Erythroblast (primary cell): ENCODE measurements around the gene ARMCX5.

Experiments used
- DNase-seq, 2 experiments: peaks; one replicate each; lab custom pipeline; 2025; lab: John Stamatoyannopoulos, UW
- GATA1 ChIP-seq: IDR thresholded peaks from 2 replicates; pipeline ENCODE4 v1.6.1; 2011; ENCODE audit warnings: low read depth, mild to moderate bottlenecking, control low read depth, low read length, moderate library complexity
- POLR2A ChIP-seq: IDR thresholded peaks from 2 replicates; pipeline ENCODE4 v1.6.1; 2011; ENCODE audit warnings: mild to moderate bottlenecking, low read length

Gene ARMCX5

DNA sequence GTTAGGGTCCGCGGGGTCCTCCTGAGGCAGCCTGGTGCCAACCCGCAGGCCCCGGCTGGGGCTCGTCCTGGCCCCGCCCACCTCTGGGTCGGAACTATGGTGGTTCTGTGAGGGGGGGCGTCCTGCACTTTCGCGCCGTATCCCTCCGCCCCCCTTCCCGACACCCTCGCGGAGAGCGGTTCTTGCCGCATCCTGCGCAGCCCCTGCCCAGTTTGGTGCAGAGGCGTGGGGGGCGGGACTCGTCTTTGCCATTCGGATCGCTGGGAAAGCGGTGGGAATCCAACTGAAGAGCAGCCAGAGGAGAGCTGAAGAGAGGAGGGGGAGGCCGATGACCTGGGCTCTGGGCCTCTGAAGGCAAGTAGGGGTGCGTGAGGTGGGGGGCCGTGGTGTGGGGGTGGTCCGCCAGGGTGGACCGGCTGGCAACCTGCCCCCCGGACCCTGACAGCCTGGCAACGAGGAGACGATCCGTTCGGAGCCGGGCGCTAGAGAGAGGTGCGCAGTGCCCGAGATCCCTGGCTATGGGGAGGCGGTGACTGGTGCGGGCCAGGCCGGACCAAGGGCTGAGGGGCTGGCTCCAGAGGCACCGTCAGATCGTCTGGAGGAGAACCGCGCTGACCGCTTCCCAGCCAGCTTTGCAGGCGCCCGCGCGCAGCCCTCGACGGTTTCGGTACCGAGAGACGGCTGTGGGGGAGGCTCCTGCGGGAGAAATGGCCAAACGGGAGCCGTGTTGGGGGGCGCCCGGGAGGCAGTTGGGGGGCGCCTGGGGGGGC is 52.1 kb downstream of the ARMCX5 start, which contains the start of gene GPRASP1:
Gene GPRASP1 (plus strand): TSS at position 242 of the 770 bp plus-strand sequence. CDS start 2,431 bp downstream, outside the sequence.
- TF ChIP-seq GATA1: no peak
- no peak for TF ChIP-seq POLR2A
- DNase-seq: peak; percentile 31 to 46

DNA sequence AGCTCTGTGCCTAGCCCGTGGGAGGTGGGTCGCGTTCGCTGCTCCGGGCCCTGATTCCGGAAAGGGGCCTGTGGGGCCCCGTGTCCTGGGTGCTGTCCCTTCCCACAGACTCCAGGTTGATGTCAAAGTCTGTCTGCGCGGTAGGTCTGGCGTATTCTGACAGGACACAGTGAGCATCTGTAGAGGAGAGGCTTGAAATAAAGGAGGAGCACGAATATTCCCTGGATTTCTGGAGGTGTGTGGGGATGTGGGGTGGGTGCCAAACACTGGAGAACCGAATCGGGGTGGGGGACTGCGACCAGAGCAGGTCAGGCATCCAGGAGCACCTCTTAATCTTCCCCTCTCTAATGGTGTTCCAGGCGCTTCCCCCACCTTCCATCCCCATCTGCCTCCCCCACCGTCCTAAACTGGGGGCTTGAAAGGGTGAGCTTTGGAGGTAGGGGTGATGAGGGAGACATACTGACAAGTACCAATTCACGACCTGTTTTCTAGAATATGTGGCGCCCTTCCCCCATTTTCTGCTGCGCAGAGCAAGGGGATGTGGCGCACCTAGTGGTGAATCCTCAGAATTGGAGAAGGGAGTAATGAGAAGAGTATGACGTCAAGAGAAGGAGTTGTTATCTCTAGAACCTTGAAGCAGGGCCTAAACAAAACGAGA is 52.8 kb downstream of the ARMCX5 start:
- no peak for TF ChIP-seq GATA1
- no peak for TF ChIP-seq POLR2A
- DNase-seq: peak; percentile 63 to 71
